Measurements from ENCODE around the gene HCN1. TPM values are rescaled to one million over a fixed set of nuclear protein-coding genes. Genes with fewer than 3 reads are reported as not detected.

Gene HCN1
- total RNA-seq, 1 donor from 2014 or later = 0.56 TPM

DNA sequence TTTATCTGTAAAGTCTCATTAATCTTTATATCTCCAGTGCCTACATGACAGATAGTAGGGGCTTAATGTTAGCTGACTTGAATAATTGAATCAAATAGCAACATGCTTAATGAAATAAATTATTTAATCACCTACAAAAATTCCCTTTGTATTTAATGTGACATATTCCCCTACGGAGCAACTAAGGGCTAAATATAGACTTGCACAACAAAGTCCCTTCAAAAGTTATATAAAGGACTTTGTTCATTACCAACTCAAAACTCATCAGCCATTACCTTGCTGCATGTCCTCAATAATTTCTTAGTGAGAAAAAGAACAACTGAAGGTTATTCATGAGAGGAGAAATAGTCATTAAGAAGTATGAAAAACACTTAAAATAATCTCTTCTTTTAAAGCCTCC, 424.6 kb downstream of the HCN1 start:
- TF ChIP-seq, protein P1, sequence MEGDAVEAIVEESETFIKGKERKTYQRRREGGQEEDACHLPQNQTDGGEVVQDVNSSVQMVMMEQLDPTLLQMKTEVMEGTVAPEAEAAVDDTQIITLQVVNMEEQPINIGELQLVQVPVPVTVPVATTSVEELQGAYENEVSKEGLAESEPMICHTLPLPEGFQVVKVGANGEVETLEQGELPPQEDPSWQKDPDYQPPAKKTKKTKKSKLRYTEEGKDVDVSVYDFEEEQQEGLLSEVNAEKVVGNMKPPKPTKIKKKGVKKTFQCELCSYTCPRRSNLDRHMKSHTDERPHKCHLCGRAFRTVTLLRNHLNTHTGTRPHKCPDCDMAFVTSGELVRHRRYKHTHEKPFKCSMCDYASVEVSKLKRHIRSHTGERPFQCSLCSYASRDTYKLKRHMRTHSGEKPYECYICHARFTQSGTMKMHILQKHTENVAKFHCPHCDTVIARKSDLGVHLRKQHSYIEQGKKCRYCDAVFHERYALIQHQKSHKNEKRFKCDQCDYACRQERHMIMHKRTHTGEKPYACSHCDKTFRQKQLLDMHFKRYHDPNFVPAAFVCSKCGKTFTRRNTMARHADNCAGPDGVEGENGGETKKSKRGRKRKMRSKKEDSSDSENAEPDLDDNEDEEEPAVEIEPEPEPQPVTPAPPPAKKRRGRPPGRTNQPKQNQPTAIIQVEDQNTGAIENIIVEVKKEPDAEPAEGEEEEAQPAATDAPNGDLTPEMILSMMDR (IDR thresholded peaks at IDR 0.05; ENCODE audit: partially characterized antibody, unreplicated experiment) = no peak
- Mint-ChIP-seq H3K36me3 (ENCODE audit: unreplicated experiment) (no peaks in the 10 kb centered on the region), H3K27ac (ENCODE audit: unreplicated experiment) (no peak overlapping the region), H3K4me3 (ENCODE audit: unreplicated experiment) (no peak overlapping the region), H3K9me3 (ENCODE audit: unreplicated experiment) (no peaks in the 10 kb centered on the region), H3K4me1 (ENCODE audit: low read depth, unreplicated experiment) (no peaks in the 10 kb centered on the region), H3K27me3 (ENCODE audit: unreplicated experiment) (no peaks in the 10 kb centered on the region)
- no peak for DNase-seq

- H3K4me1 Mint-ChIP-seq (ENCODE audit: low read depth, unreplicated experiment) = peaks cover 2% of the 10 kb centered on the region
- H3K27ac Mint-ChIP-seq (ENCODE audit: unreplicated experiment) = no peak overlapping the region
- peaks cover 5% of the 10 kb centered on the region for H3K9me3 Mint-ChIP-seq (ENCODE audit: unreplicated experiment)
- H3K27me3 Mint-ChIP-seq (ENCODE audit: unreplicated experiment) = no peaks in the 10 kb centered on the region
- TF ChIP-seq, protein P1 (IDR thresholded peaks at IDR 0.05; ENCODE audit: partially characterized antibody, unreplicated experiment) = no peak
- no peak overlapping the region for H3K4me3 Mint-ChIP-seq (ENCODE audit: unreplicated experiment)
- DNase-seq = no peak
- H3K36me3 Mint-ChIP-seq (ENCODE audit: unreplicated experiment) = no peaks in the 10 kb centered on the region
Measured at GRCh38 chr5:45264447-45264846, 431.7 kb downstream of the HCN1 start.

- no peaks in the 10 kb centered on the region for H3K27me3 Mint-ChIP-seq (ENCODE audit: unreplicated experiment)
- peaks cover 2% of the 10 kb centered on the region for H3K4me1 Mint-ChIP-seq (ENCODE audit: low read depth, unreplicated experiment)
- H3K4me3 Mint-ChIP-seq (ENCODE audit: unreplicated experiment) = no peak overlapping the region
- peaks cover 5% of the 10 kb centered on the region for H3K9me3 Mint-ChIP-seq (ENCODE audit: unreplicated experiment)
- H3K27ac Mint-ChIP-seq (ENCODE audit: unreplicated experiment) = no peak overlapping the region
- TF ChIP-seq, protein P1 (IDR thresholded peaks at IDR 0.05; ENCODE audit: partially characterized antibody, unreplicated experiment) = no peak
- no peaks in the 10 kb centered on the region for H3K36me3 Mint-ChIP-seq (ENCODE audit: unreplicated experiment)
- peak; percentile 23 for DNase-seq
Measured at GRCh38 chr5:45262061-45262590, 434.1 kb downstream of the HCN1 start.

DNA sequence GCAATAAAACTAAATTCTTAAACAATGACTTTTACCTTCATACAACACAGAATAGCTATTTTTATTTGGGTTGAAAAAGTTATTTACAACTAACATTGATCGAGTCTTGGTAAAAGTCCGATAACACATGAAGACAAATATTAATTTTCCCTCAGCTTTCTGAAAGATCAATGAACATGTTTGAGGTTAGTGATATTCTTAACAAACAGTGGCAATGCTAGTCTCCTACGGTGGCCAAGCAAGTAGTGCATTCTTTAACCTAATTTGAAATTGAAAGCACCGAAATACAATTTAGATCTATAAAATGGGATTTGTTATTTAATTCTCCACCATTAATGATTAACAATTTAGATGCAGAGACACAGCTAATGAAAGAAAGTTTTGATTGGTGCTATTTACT, 435.1 kb downstream of the HCN1 start:
- no peak for DNase-seq
- Mint-ChIP-seq H3K4me1 (ENCODE audit: low read depth, unreplicated experiment) (peaks cover 2% of the 10 kb centered on the region), H3K4me3 (ENCODE audit: unreplicated experiment) (no peak overlapping the region), H3K27me3 (ENCODE audit: unreplicated experiment) (no peaks in the 10 kb centered on the region), H3K9me3 (ENCODE audit: unreplicated experiment) (peaks cover 5% of the 10 kb centered on the region), H3K36me3 (ENCODE audit: unreplicated experiment) (no peaks in the 10 kb centered on the region), H3K27ac (ENCODE audit: unreplicated experiment) (no peak overlapping the region)
- TF ChIP-seq, protein P1 (IDR thresholded peaks at IDR 0.05; ENCODE audit: partially characterized antibody, unreplicated experiment) = no peak

- Mint-ChIP-seq H3K9me3 (ENCODE audit: unreplicated experiment) (peaks cover 5% of the 10 kb centered on the region), H3K4me1 (ENCODE audit: low read depth, unreplicated experiment) (peaks cover 2% of the 10 kb centered on the region), H3K27me3 (ENCODE audit: unreplicated experiment) (no peaks in the 10 kb centered on the region), H3K36me3 (ENCODE audit: unreplicated experiment) (no peaks in the 10 kb centered on the region), H3K27ac (ENCODE audit: unreplicated experiment) (no peak overlapping the region), H3K4me3 (ENCODE audit: unreplicated experiment) (no peak overlapping the region)
- no peak for DNase-seq
- TF ChIP-seq, protein P1 (IDR thresholded peaks at IDR 0.05; ENCODE audit: partially characterized antibody, unreplicated experiment) = no peak
Measured at GRCh38 chr5:45260292-45260691, 435.9 kb downstream of the HCN1 start.
